Heart left ventricle (tissue), 13 donors: ENCODE results near the gene HAUS7.

Source experiments
- CTCF ChIP-seq, 12 donors: fragments of 200-600 bp; sonication (generic) in 4 of 12; IDR thresholded peaks; one replicate each; pipeline versions ENCODE4 v1.5.0 to v1.8.0; 2018 to 2022; ENCODE audit warnings: antibody characterized with exemption in 12 of 12, mild to moderate bottlenecking in 5 of 12
- POLR2A ChIP-seq, 2 donors: fragments of 450-650 bp; IDR thresholded peaks; one replicate each; pipeline ENCODE4 v1.6.1; 2017; ENCODE audit warnings: antibody characterized with exemption in 2 of 2, mild to moderate bottlenecking in 2 of 2, moderate library complexity in 2 of 2
- donor health status: ischemic (EF 13 %, LVEDD 7.1; RV severe dilation, severe dysfunction).
- donor health status: DM: no; HTN: yes; CAD: no.
- donor health status: DM: no; HTN: no; CAD: no.
- donor health status: ischemic (EF 25% LVEDD 6.9; RV normal size, moderate dysfunction).
- donor health status: ischemic (EF 25% LVEDD 5.7; RV mildly dilated, moderate dysfunction).
- donor health status: ischemic (EF 35%, LVEDD 5.7; RV mildly dilated, moderate dysfunction).
- donor health status: nonischemic (EF 11% LVEDD 7.7; RV severe dilation, severe dysfunction).
- donor health status: DM: yes; HTN: yes; CAD: no.
- donor health status: PGD.
- donor health status: ischemic (EF 29% LVEDD 5.4; RV normal size, mild dysfunction).
- donor health status: nonischemic (EF 23%, LVEDD 6.1; RV moderate dilation, normal function).

GRCh38 chrX:153502796-153503195, 32.4 kb upstream of the HAUS7 start:
- TF ChIP-seq CTCF (IDR thresholded peaks at IDR 0.05) (no peak), POLR2A (IDR thresholded peaks at IDR 0.05) (no peak)
